GM19455 (cell line): ENCODE results near the gene KLRC2.
A peak's percentile ranks its signal among the peaks of the same experiment; 100 is the strongest.
"Not testable (repeated sequence)": the region's sequence is repeated elsewhere in the genome, so short reads cannot be mapped to it uniquely, and the experiment has no call there.

ENCODE experiments used
- ATAC-seq: cut with Tn5 transposase; IDR thresholded peaks from one replicate; pipeline ENCODE4 v1.9.1; 2021; ENCODE audit not compliant: unreplicated experiment

KLRC2 gene

GRCh38 chr12:10406725-10407124, 29.1 kb downstream of the KLRC2 start:
- ATAC-seq = no peak

- no peak for ATAC-seq
Measured at GRCh38 chr12:10405294-10405693, 30.5 kb downstream of the KLRC2 start.

GRCh38 chr12:10404798-10405197, 31.0 kb downstream of the KLRC2 start:
- no peak for ATAC-seq

GRCh38 chr12:10400829-10401228, 35.0 kb downstream of the KLRC2 start:
- no peak for ATAC-seq

- ATAC-seq = no peak
Measured at GRCh38 chr12:10398168-10398567, 37.6 kb downstream of the KLRC2 start.

GRCh38 chr12:10397296-10397695, 38.5 kb downstream of the KLRC2 start:
- no peak for ATAC-seq

GRCh38 chr12:10396176-10396575, 39.6 kb downstream of the KLRC2 start:
- ATAC-seq = not testable (repeated sequence)

- peak; percentile 67 for ATAC-seq
Measured at GRCh38 chr12:10395390-10395998, 40.3 kb downstream of the KLRC2 start.

GRCh38 chr12:10394531-10395152, 41.2 kb downstream of the KLRC2 start:
- ATAC-seq = not testable (repeated sequence)

- no peak for ATAC-seq
Measured at GRCh38 chr12:10393291-10393690, 42.5 kb downstream of the KLRC2 start.

GRCh38 chr12:10392394-10392930, 43.3 kb downstream of the KLRC2 start:
- ATAC-seq = peak; percentile 55

GRCh38 chr12:10390991-10391390, 44.8 kb downstream of the KLRC2 start:
- ATAC-seq = not testable (repeated sequence)

GRCh38 chr12:10389904-10390303, 45.9 kb downstream of the KLRC2 start, which contains the start of gene KLRK1:
TSS of gene KLRK1 (minus strand) at chr12:10390041. CDS start at chr12:10388810, 1,231 bp downstream.
- no peak for ATAC-seq

- no peak for ATAC-seq
Measured at GRCh38 chr12:10388624-10389413, 47.0 kb downstream of the KLRC2 start.

- ATAC-seq = not testable (repeated sequence)
Measured at GRCh38 chr12:10387498-10387897, 48.3 kb downstream of the KLRC2 start.

- ATAC-seq = no peak
Measured at GRCh38 chr12:10386857-10387256, 49.0 kb downstream of the KLRC2 start.

GRCh38 chr12:10385166-10385613, 50.6 kb downstream of the KLRC2 start:
- no peak for ATAC-seq

GRCh38 chr12:10384191-10384590, 51.6 kb downstream of the KLRC2 start:
- no peak for ATAC-seq

GRCh38 chr12:10381928-10382628, 53.7 kb downstream of the KLRC2 start:
- ATAC-seq = no peak
